Lower leg skin (tissue), 3 donors: ENCODE measurements around the gene MRGPRG.

ENCODE experiments used
- CTCF ChIP-seq, 3 donors: fragments of 450-650 bp; IDR thresholded peaks; one replicate each; pipeline ENCODE4 v1.5.1; 2016; ENCODE audit warnings: antibody characterized with exemption in 3 of 3, mild to moderate bottlenecking in 3 of 3, moderate library complexity in 2 of 3
- POLR2A ChIP-seq, 2 donors: fragments of 450-650 bp; IDR thresholded peaks; one replicate each; pipeline ENCODE4 v1.6.1; 2016 to 2017; ENCODE audit warnings: antibody characterized with exemption in 2 of 2, mild to moderate bottlenecking in 1 of 2, moderate library complexity in 1 of 2

GRCh38 chr11:3171931-3172560, 46.6 kb downstream of the MRGPRG start:
- TF ChIP-seq POLR2A (IDR thresholded peaks at IDR 0.05) (no peak), CTCF (IDR thresholded peaks at IDR 0.05) (no peak)
